Fibroblast of villous mesenchyme (primary cell): Measurements from ENCODE around the gene CORO2B. TPM values are rescaled to one million over a fixed set of nuclear protein-coding genes. Genes with fewer than 3 reads are reported as not detected.

ENCODE experiments used
- DNase-seq: peaks from one replicate; pipeline ENCODE4 v3.0.0-alpha.2; 2010; ENCODE audit warnings: low read depth
- H3K4me3 ChIP-seq: 2 replicates; pipeline ENCODE4 v1.5.1; 2011; ENCODE audit warnings: low read depth, mild to moderate bottlenecking, low read length
- total RNA-seq: library from RNA; depleted of rRNA; stranded (reverse); fragments of >200 nt; gene quantifications from 2 replicates; pipeline ENCODE4 v1.2.3, GENCODE V29; 2012
- TF ChIP-seq, protein P1 (sequence below): IDR thresholded peaks from 2 replicates; pipeline ENCODE4 v1.5.1; 2012; ENCODE audit warnings: low read depth, mild to moderate bottlenecking, low read length; ENCODE audit not compliant: insufficient read depth

The CORO2B gene
- total RNA-seq, 1 donor = 9.5 TPM

DNA sequence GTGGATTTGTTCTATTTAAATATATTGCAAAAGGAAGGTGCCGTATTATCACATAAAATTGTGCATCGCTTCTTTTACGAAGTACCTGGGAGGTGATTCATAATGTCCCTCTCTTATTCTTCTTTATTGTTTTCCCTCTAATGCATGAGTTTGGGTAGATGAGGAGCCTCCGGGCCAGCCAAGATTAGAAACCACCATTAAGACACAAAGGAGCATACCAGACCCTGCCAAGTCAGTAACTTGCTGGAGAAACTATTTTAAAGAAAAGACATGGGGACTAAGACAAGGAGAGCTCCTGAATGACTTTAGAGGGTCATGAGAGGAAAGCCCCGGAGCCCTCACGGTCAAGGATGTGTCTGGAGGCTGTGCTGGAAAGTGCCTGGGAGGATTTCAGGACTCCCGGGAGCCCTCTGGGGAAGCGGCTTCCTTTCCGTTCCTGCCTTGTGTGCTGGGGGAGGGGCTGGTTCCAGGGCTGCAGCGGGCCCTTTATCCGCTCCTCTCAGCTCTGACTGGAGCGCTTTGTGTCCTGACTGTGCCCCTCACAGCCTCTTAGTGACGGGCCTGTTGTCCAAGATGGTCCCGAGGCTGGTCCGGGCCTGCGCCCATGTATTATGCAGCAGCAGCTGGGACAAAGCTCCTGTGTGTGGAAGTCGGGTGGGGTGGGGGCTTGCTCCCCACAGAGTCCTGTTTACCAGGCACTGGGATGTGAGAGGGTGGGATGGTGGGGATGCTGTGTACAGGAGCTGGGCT lies 35.7 kb downstream of the CORO2B start:
- TF ChIP-seq, protein P1, sequence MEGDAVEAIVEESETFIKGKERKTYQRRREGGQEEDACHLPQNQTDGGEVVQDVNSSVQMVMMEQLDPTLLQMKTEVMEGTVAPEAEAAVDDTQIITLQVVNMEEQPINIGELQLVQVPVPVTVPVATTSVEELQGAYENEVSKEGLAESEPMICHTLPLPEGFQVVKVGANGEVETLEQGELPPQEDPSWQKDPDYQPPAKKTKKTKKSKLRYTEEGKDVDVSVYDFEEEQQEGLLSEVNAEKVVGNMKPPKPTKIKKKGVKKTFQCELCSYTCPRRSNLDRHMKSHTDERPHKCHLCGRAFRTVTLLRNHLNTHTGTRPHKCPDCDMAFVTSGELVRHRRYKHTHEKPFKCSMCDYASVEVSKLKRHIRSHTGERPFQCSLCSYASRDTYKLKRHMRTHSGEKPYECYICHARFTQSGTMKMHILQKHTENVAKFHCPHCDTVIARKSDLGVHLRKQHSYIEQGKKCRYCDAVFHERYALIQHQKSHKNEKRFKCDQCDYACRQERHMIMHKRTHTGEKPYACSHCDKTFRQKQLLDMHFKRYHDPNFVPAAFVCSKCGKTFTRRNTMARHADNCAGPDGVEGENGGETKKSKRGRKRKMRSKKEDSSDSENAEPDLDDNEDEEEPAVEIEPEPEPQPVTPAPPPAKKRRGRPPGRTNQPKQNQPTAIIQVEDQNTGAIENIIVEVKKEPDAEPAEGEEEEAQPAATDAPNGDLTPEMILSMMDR = no peak
- no peak overlapping the region for H3K4me3 ChIP-seq
- DNase-seq = no peak

DNA sequence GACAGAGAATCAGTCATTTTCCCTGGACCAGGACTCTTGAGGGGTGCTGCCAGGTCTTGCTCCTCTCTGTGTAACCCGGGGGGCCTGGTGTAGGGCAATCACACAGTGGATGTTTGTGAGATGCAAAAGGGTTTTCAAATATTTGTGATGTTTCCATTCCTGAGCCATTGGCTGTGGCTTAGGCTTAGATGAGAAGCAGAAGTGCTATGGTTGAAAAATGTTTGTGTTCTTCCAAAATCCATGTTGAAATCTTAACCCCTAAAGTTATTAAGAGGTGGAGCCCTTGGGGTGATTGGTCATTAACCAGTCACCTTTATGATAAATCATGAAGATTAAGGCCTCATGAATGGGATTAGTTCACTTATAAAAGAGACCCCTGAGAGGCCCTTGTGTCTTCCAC lies 36.5 kb downstream of the CORO2B start:
- TF ChIP-seq, protein P1 = no peak
- no peak overlapping the region for H3K4me3 ChIP-seq
- peak; percentile 56 for DNase-seq

DNA sequence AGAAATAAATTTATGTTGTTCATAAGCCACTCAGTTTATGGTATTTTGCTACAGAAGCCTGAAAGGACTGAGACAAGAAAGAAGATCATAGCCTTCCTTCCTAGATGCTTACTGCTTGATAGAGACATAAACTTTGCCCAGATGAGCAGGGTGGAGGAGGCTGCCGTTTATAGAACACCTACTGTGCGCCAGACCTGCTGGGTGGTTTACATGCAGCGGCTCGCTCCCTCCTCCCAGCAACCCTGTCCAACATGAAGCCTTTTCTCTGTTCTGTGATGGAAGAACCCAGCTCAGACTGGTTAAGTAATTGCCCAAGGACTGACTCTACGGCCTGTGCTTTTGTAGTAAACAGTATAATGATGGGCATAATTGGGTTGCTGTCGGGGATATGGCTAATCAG lies 37.0 kb downstream of the CORO2B start:
- DNase-seq = no peak
- no peak overlapping the region for H3K4me3 ChIP-seq
- TF ChIP-seq, protein P1 = no peak

DNA sequence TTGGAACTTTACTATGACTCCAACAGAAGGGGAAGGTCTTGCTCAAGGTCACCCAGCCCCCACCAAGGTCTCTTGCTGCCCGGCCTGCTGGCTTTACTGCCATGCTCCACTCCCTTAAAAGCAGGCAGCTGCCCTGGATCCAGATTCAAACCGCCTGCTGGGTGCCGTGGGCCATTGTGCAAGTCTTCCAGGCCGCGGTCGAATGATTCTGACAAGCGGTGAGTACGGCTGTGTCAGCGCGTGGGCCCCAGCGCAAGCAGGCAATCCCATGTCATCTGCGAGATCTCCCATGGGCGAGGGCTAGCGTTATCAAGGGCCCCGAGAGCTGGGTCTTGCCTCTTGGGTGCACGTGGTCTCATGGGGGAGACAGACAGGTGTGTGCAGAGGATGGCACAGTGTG lies 37.6 kb downstream of the CORO2B start:
- no peak for DNase-seq
- TF ChIP-seq, protein P1 = no peak
- H3K4me3 ChIP-seq = no peak overlapping the region

DNA sequence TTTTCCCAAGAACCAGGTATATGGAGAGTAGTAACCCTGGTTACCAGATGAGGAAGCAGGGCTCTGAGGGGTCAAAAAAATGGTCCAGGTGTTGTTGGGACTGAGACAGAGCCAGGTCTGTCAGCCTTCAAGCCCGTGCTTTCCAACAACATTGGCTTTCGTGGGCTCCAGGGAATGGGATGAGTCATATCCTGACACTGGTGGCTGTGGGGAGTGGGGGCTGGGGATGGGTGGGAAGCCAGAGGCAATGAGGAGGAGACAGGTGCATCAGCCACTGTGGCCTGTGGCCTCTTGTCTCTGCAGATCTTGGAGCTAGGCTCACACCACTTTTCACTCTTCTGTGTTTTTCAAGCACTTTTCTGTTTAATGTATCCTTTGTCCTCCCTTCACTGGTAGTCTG lies 38.2 kb downstream of the CORO2B start:
- no peak for DNase-seq
- no peak overlapping the region for H3K4me3 ChIP-seq
- TF ChIP-seq, protein P1 = no peak

DNA sequence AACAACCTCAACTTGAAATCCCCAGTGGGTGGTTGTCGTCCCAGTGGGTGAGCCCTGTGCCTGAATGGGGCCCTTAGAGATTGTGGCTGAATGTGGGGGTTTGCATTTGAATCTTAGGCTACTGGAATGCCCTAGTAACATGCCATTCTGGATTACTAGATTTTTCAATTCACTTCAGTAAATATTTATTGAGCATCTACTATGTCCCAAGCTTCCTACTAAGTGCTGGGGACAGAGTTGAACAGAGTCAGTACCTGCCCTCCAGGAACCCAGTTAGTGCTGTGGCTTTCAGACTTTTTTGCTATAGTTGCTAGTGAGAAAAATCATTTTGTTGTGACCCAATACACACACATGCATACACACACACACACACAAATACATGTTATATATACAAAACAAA lies 39.0 kb downstream of the CORO2B start:
- TF ChIP-seq, protein P1 = no peak
- no peak for DNase-seq

DNA sequence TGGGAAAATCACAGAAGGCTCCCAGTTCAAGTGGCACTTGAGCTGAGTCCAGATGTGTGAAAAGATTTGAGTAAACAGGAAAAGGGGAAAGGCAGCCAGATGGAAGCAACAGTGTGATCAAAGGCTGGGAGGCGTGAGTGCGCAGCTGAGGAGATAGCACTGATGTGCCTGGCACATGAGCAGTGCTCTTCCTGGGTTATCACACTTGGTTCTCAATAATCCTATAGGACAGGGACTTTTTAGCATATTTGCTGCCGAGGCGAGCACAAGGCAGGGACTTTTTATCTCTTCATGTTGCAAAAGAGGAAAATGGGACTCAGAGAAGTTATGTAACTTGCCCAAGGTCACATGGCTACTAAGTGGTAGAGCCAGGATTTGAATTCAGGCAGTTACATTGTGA lies 39.6 kb downstream of the CORO2B start:
- TF ChIP-seq, protein P1 = no peak
- peak; percentile 57 for DNase-seq
- no peak overlapping the region for H3K4me3 ChIP-seq

More for the DNA sequence above, 39.0 kb downstream of the CORO2B start:
- H3K4me3 ChIP-seq = no peak overlapping the region
